H1 (cell line): ENCODE measurements around the gene AIRE. TPM values are rescaled to one million over a fixed set of nuclear protein-coding genes. Genes with fewer than 3 reads are reported as not detected.

Source experiments
- CBX5 ChIP-seq: fragments of 300-800, 300-1000 bp; sonication (generic); IDR thresholded peaks from 2 replicates; pipeline ENCODE4 v1.7.1; 2016; ENCODE audit warnings: antibody characterized with exemption, low read length, low read depth
- EP300 ChIP-seq, 2 experiments: IDR thresholded peaks; 1 replicate in 1 of 2; 2 replicates in 1 of 2; pipeline ENCODE4 v1.6.1; 2011 to 2012; ENCODE audit warnings: low read depth in 2 of 2, low read length in 2 of 2, mild to moderate bottlenecking in 2 of 2, borderline replicate concordance in 1 of 2, inconsistent platforms in 1 of 2, moderate library complexity in 1 of 2
- KDM5A ChIP-seq: fragments of 200-600 bp; IDR thresholded peaks from 2 replicates; pipeline ENCODE4 v1.7.1; 2012; ENCODE audit warnings: mild to moderate bottlenecking, low read length, inconsistent platforms, mixed read lengths
- POLR2A ChIP-seq, 2 experiments: IDR thresholded peaks; 1 replicate in 1 of 2; 2 replicates in 1 of 2; pipeline ENCODE4 v1.6.1; 2011; ENCODE audit warnings: low read depth in 2 of 2, low read length in 2 of 2, mild to moderate bottlenecking in 2 of 2; ENCODE audit errors: control extremely low read depth in 1 of 2
- SIRT6 ChIP-seq: IDR thresholded peaks from one replicate; pipeline ENCODE4 v1.7.1; 2012; ENCODE audit warnings: low read length, inconsistent platforms
- SRF ChIP-seq: IDR thresholded peaks from 2 replicates; pipeline ENCODE4 v1.6.1; 2011; ENCODE audit warnings: mild to moderate bottlenecking, low read depth, low read length, moderate library complexity
- polyA plus RNA-seq, 7 experiments: library from polyadenylated mRNA; depleted of rRNA in 3 of 7; stranded (reverse) in 5 of 7; unstranded in 2 of 7; fragments of >200 nt in 5 of 7; fragments of 200-250 nt in 2 of 7; gene quantifications; 1 replicate in 5 of 7; 2 replicates in 1 of 7; 4 replicates in 1 of 7; pipeline versions ENCODE4 v1.2.1 to v1.2.3, GENCODE V29; 2011 to 2013; ENCODE audit warnings: missing spikeins in 2 of 7, mixed read lengths in 2 of 7
- total RNA-seq: library from RNA; stranded (reverse); fragmentation: NEBNext Ultra II Directional; extraction: Animal tissue kit (Norgen Biotek cat#: 25700); gene quantifications from 2 replicates; pipeline ENCODE4 v1.2.1, GENCODE V29; 2021
- TF ChIP-seq, protein P1 (sequence below): IDR thresholded peaks from 2 replicates; pipeline ENCODE4 v1.6.1; 2012; ENCODE audit warnings: inconsistent platforms
- TF ChIP-seq, protein P2 (sequence below): IDR thresholded peaks from 2 replicates; pipeline ENCODE4 v1.6.1; 2011; ENCODE audit warnings: low read length, improper control_type of control experiment

The AIRE gene
- total and polyA plus RNA-seq, 2 of the 8 experiments (the other 6 are each of a cell fraction or from before 2014, with no cell fraction given) = 0.09 TPM; not detected in 1

GRCh38 chr21:44296103-44296519 is 10.4 kb downstream of the AIRE start (continued):
- TF ChIP-seq, protein P1, sequence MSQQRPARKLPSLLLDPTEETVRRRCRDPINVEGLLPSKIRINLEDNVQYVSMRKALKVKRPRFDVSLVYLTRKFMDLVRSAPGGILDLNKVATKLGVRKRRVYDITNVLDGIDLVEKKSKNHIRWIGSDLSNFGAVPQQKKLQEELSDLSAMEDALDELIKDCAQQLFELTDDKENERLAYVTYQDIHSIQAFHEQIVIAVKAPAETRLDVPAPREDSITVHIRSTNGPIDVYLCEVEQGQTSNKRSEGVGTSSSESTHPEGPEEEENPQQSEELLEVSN = no peak
- TF ChIP-seq EP300 (IDR thresholded peaks at IDR 0.05; ENCODE audit: borderline replicate concordance in 1 of 2, low read depth in 2 of 2, low read length in 2 of 2) = no peak
- TF ChIP-seq POLR2A (IDR thresholded peaks at IDR 0.05; ENCODE audit: control extremely low read depth in 1 of 2, low read depth in 2 of 2, low read length in 2 of 2) = no peak
- no peak for TF ChIP-seq SIRT6
- TF ChIP-seq SRF = no peak
- no peak for TF ChIP-seq KDM5A
- TF ChIP-seq, protein P2, sequence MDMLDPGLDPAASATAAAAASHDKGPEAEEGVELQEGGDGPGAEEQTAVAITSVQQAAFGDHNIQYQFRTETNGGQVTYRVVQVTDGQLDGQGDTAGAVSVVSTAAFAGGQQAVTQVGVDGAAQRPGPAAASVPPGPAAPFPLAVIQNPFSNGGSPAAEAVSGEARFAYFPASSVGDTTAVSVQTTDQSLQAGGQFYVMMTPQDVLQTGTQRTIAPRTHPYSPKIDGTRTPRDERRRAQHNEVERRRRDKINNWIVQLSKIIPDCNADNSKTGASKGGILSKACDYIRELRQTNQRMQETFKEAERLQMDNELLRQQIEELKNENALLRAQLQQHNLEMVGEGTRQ = no peak
- no peak for TF ChIP-seq CBX5
